Measurements from ENCODE around the gene SYPL2. TPM values are rescaled to one million over a fixed set of nuclear protein-coding genes. Genes with fewer than 3 reads are reported as not detected.
"Not testable (repeated sequence)": the region's sequence is repeated elsewhere in the genome, so short reads cannot be mapped to it uniquely, and the experiment has no call there.

SYPL2 gene
- total RNA-seq: not detected

DNA sequence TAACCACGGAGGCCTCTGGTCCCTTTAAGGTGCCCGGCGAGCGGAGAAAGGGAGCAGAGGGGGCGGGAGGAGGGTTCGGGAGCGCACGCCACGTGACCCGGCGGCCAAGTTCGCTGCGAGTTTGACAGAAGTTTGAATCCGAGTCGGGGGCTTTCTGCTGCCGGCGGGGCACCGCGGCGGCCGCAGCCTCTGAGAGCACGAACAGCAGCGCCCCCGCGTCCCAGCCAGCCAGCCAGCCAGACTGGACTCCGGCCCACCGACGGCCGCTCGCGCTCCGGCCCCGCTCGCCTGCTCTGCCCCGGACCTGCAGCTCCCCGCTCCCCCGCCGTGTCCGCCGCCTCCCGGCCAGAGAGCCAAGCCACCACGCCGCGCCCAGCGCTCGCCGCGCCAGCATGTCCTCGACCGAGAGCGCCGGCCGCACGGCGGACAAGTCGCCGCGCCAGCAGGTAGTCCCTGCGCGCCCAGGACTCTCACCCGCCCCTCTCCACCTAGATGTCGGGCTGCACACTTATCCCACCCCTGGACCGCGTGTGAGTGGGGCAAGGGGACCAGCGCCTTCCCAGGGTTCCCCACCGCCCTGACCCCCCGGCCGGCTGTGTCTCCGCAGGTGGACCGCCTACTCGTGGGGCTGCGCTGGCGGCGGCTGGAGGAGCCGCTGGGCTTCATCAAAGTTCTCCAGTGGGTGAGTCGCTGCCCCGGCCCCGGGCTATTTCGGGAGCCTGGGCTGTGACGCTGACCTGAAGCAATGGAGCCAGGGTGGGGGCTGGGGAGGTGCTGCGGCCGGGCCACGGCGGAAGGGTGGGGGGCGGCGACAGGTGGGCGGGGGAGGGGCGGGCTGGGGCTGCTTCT lies at the start of gene SYPL2:
Gene SYPL2 (plus strand): TSS at position 95 of the 849 bp plus-strand sequence. CDS start 298 bp downstream, at position 393.
- DNase-seq: peak; percentile 17
- no peak within 1 kb of the TSS for H3K27ac Mint-ChIP-seq
- H3K4me3 Mint-ChIP-seq: peak within 1 kb of the TSS; percentile 49
- H3K36me3 Mint-ChIP-seq: no peaks in the 10 kb centered on the region
- no peaks in the 10 kb centered on the region for H3K9me3 Mint-ChIP-seq
- peaks cover 10% of the 10 kb centered on the region for H3K4me1 Mint-ChIP-seq
- peaks cover 86% of the 10 kb centered on the region for H3K27me3 Mint-ChIP-seq

DNA sequence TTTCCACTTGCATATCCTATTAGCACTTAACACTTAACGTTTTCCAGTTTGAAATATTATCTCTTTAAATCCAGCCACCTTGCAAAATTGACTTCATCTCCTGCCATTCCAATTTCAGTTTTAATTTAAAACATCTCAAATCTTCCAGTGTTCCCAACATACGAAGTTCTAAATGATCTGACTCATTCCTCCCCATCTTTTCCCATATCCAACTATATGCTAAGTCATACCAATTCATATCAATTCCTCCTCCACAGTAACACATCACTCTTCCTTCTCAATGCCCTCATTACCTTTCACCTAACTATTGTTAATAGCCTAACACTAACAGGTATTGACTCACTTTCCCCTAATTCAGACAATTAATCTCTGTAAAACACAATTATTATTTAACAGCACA lies 42.8 kb upstream of the SYPL2 start:
- no peaks in the 10 kb centered on the region for H3K27me3 Mint-ChIP-seq

GRCh38 chr1:109425391-109426280 lies 40.7 kb upstream of the SYPL2 start:
- peaks cover 27% of the 10 kb centered on the region for H3K36me3 Mint-ChIP-seq
- peak; percentile 69 for DNase-seq

More for the DNA sequence above, 42.8 kb upstream of the SYPL2 start:
- H3K4me3 Mint-ChIP-seq: peak overlapping the region; percentile 85
- peaks cover 30% of the 10 kb centered on the region for H3K4me1 Mint-ChIP-seq
- peak overlapping the region; percentile 94 for H3K27ac Mint-ChIP-seq
- H3K36me3 Mint-ChIP-seq: peaks cover 28% of the 10 kb centered on the region
- DNase-seq: no peak
- no peaks in the 10 kb centered on the region for H3K9me3 Mint-ChIP-seq

GRCh38 chr1:109426281-109427170 lies 39.8 kb upstream of the SYPL2 start, which contains the start of gene PSMA5:
Gene PSMA5, minus strand, starts transcription at chr1:109426448. Its CDS starts 118 bp downstream, at chr1:109426330.
- peak within 1 kb of the TSS; percentile 94 for H3K27ac Mint-ChIP-seq
- H3K4me1 Mint-ChIP-seq: peaks cover 26% of the 10 kb centered on the region
- peak within 1 kb of the TSS; percentile 85 for H3K4me3 Mint-ChIP-seq
- DNase-seq: peak; percentile 95
- H3K9me3 Mint-ChIP-seq: no peaks in the 10 kb centered on the region
- H3K27me3 Mint-ChIP-seq: no peaks in the 10 kb centered on the region
- H3K36me3 Mint-ChIP-seq: peaks cover 27% of the 10 kb centered on the region

More at GRCh38 chr1:109425391-109426280, 40.7 kb upstream of the SYPL2 start:
- H3K4me1 Mint-ChIP-seq: peaks cover 28% of the 10 kb centered on the region
- no peaks in the 10 kb centered on the region for H3K27me3 Mint-ChIP-seq
- peak overlapping the region; percentile 94 for H3K27ac Mint-ChIP-seq
- H3K4me3 Mint-ChIP-seq: peak overlapping the region; percentile 85
- no peaks in the 10 kb centered on the region for H3K9me3 Mint-ChIP-seq

DNA sequence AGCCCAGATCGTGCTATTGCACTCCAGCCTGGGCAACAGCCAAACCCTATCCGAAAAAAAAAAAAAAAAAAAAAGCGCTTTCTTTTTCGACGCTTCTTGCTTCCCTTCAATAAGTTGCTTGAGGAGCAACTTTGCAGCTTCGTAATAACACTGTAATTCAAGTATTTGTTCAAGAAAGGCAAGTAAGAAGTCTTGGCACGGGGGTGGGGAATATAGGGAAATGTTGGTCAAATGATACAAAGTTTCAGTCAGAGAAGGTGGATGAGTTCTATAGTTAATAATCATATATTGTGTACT lies 39.2 kb upstream of the SYPL2 start:
- DNase-seq: no peak
- no peaks in the 10 kb centered on the region for H3K27me3 Mint-ChIP-seq
- H3K4me1 Mint-ChIP-seq: peaks cover 24% of the 10 kb centered on the region
- H3K36me3 Mint-ChIP-seq: peaks cover 24% of the 10 kb centered on the region
- H3K4me3 Mint-ChIP-seq: peak overlapping the region; percentile 85
- H3K9me3 Mint-ChIP-seq: no peaks in the 10 kb centered on the region
- peak overlapping the region; percentile 94 for H3K27ac Mint-ChIP-seq

DNA sequence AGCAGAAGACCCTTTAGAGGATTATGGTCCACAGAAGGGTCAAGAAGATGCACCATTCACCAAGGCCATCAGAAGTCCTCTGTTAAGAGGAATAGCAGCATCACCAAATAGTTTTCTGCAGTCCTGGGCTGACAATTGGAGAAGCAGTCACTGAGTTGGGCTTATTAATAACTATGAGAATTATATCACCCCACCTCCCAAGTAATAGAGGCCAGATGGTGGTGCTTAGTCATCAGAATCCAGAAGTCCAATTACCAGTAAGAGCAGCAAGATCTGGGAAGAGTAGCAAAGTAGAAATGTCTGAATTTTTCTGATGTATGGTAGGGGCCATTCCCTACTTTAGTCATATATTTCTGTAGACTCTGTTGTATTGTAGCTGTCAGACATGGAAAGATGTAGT lies 34.0 kb upstream of the SYPL2 start:
- no peak for DNase-seq
- no peak overlapping the region for H3K27ac Mint-ChIP-seq

DNA sequence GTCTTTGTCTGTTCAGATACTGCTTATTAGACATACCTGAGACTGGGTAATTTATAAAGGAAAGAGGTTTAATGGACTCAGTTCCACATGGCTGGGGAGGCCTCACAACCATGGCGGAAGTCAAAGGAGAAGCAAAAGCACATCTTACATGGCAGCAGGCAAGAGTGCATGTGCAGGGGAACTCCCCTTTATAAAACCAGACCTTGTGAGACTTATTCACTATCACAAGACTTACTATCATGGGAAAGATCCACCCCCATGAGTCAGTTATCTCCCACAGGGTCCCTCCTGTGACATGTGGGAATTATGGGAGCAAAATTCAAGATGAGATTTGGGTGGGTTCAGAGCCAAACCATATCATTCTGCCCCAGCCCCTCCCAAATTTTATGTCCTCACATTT lies 33.0 kb upstream of the SYPL2 start:
- no peak for DNase-seq
- Mint-ChIP-seq H3K4me3 (no peak overlapping the region), H3K27me3 (no peaks in the 10 kb centered on the region), H3K36me3 (no peaks in the 10 kb centered on the region), H3K4me1 (no peaks in the 10 kb centered on the region), H3K27ac (no peak overlapping the region), H3K9me3 (peaks cover 2% of the 10 kb centered on the region)

More for the DNA sequence above, 34.0 kb upstream of the SYPL2 start:
- Mint-ChIP-seq H3K36me3 (no peaks in the 10 kb centered on the region), H3K27me3 (no peaks in the 10 kb centered on the region), H3K9me3 (peaks cover 2% of the 10 kb centered on the region), H3K4me1 (peaks cover 5% of the 10 kb centered on the region), H3K4me3 (no peak overlapping the region)

DNA sequence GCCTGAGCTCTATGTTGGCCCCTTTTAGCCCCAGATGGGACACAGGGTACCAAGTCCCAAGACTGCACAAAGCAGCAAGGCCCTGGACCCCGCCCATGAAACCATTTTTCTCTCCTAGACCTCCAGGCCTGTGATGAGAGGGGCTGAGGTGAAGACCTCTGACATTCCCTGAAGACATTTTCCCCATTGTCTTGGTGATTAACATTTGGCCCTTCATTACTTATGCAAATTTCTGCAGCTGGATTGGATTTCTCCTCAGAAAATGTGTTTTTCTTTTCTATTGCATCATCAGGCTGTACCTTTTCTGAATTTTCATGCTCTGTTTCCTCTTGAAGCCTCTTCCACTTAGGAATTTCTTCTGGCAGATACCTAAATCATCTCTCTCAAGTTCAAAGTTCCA lies 31.9 kb upstream of the SYPL2 start:
- no peaks in the 10 kb centered on the region for H3K4me1 Mint-ChIP-seq
- no peaks in the 10 kb centered on the region for H3K36me3 Mint-ChIP-seq
- no peak overlapping the region for H3K4me3 Mint-ChIP-seq
- no peak for DNase-seq
- peaks cover 2% of the 10 kb centered on the region for H3K9me3 Mint-ChIP-seq
- no peak overlapping the region for H3K27ac Mint-ChIP-seq
- no peaks in the 10 kb centered on the region for H3K27me3 Mint-ChIP-seq

GRCh38 chr1:109438798-109439297 lies 27.5 kb upstream of the SYPL2 start:
- DNase-seq: no peak
- no peaks in the 10 kb centered on the region for H3K36me3 Mint-ChIP-seq
- H3K27me3 Mint-ChIP-seq: no peaks in the 10 kb centered on the region
- peaks cover 2% of the 10 kb centered on the region for H3K9me3 Mint-ChIP-seq
- H3K27ac Mint-ChIP-seq: no peak overlapping the region
- H3K4me1 Mint-ChIP-seq: no peaks in the 10 kb centered on the region
- no peak overlapping the region for H3K4me3 Mint-ChIP-seq

DNA sequence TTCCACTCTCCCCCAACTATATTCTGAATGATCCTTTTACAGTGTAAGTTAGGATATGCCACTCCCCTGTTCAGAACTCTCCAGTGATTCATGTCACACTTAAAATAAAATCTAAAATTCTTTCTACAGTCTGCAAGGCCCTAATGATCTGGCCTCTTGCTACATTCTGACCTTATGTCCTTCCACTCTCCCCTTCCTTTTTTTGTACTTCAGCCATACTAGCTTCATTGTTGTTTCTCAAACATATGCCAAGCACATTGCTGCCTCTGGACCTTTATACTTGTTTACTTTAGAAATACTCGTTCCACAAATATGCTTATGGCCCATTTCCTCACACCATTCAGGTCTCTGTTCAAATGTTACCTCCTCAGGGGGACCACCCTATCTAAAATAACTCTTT lies 25.3 kb upstream of the SYPL2 start:
- Mint-ChIP-seq H3K9me3 (no peaks in the 10 kb centered on the region), H3K27ac (no peak overlapping the region), H3K27me3 (peaks cover 10% of the 10 kb centered on the region), H3K4me1 (no peaks in the 10 kb centered on the region), H3K36me3 (no peaks in the 10 kb centered on the region), H3K4me3 (no peak overlapping the region)
- DNase-seq: no peak

GRCh38 chr1:109443476-109443875 lies 22.9 kb upstream of the SYPL2 start:
- H3K27ac Mint-ChIP-seq: no peak overlapping the region

DNA sequence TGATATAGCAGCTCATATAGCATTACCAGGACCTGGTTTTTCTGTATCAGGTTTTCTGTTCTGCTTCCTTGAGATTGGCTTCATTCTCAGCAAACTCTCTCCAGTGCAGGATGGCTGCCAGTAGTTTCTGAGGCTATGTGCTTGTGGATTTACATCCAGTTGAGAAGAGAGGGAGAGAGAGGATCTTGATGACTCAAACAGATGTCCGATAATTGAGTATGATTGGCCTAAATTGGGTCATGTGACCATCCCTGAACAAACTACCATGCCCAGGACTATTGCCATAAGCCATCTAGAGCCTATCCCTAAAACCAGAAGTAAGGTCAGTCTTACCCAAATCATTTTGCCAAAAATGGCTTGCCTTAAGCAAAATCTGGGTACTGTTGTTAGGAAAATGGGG lies 22.0 kb upstream of the SYPL2 start:
- H3K27ac Mint-ChIP-seq: no peak overlapping the region

More at GRCh38 chr1:109443476-109443875, 22.9 kb upstream of the SYPL2 start:
- Mint-ChIP-seq H3K27me3 (peaks cover 20% of the 10 kb centered on the region), H3K9me3 (no peaks in the 10 kb centered on the region), H3K4me1 (no peaks in the 10 kb centered on the region), H3K36me3 (no peaks in the 10 kb centered on the region), H3K4me3 (no peak overlapping the region)
- no peak for DNase-seq

DNA sequence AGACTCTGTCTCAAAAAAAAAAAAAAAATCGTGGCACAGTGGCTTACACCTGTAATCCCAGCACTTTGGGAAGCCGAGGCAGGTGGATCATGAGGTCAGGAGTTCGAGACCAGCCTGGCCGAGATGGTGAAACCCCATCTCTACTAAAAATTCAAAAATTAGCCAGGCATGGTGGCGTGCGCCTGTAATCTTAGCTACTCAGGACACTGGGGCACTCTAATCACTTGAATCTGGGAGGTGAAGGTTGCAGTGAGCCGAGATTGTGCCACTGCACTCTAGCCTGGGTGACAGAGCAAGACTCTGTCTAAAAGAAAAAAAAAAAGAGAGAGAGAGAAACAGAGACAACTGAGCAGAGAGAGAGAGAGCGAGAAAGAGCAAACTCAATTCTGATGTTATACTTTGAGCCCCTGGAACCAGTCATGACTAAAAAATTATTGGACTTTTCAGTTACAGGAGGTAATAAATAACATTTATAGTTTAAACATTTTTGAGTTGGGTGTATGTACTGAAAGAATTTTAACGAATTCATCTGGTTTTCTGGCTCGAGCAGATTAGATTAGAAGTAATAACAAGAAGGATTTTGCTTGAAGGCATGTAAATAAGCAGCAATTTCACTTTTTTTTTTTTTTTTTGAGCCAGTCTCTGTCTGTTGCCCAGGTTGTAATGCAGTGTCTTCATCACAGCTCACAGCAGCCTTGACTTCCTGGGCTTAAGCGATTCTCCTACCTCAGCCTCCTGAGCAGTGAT lies 20.2 kb upstream of the SYPL2 start:
- not testable (repeated sequence) for H3K4me1 Mint-ChIP-seq, H3K4me3 Mint-ChIP-seq, H3K27ac Mint-ChIP-seq, H3K36me3 Mint-ChIP-seq, DNase-seq, H3K9me3 Mint-ChIP-seq
- peaks cover 28% of the 10 kb centered on the region for H3K27me3 Mint-ChIP-seq

More for the DNA sequence above, 22.0 kb upstream of the SYPL2 start:
- H3K4me3 Mint-ChIP-seq: no peak overlapping the region
- DNase-seq: no peak
- H3K36me3 Mint-ChIP-seq: no peaks in the 10 kb centered on the region
- peaks cover 20% of the 10 kb centered on the region for H3K27me3 Mint-ChIP-seq
- H3K9me3 Mint-ChIP-seq: no peaks in the 10 kb centered on the region
- no peaks in the 10 kb centered on the region for H3K4me1 Mint-ChIP-seq

- Mint-ChIP-seq H3K9me3 (no peaks in the 10 kb centered on the region), H3K4me1 (no peaks in the 10 kb centered on the region), H3K36me3 (no peaks in the 10 kb centered on the region), H3K27ac (no peak overlapping the region), H3K27me3 (peaks cover 28% of the 10 kb centered on the region), H3K4me3 (no peak overlapping the region)
- no peak for DNase-seq
These were observed 18.8 kb upstream of the SYPL2 start for GRCh38 chr1:109447524-109447923.
